Mesothelial cell of epicardium (in vitro differentiated cells): Measurements from ENCODE around the gene RUFY1. TPM values are rescaled to one million over a fixed set of nuclear protein-coding genes. Genes with fewer than 3 reads are reported as not detected.
"Not testable (repeated sequence)": the region's sequence is repeated elsewhere in the genome, so short reads cannot be mapped to it uniquely, and the experiment has no call there.

Experiments used
- DNase-seq, 2 experiments: peaks; one replicate each; pipeline ENCODE4 v3.0.0; 2021; ENCODE audit warnings: low spot score in 2 of 2; ENCODE audit not compliant: unreplicated experiment in 2 of 2
- H3K27ac Mint-ChIP-seq: 2 replicates; pipeline ENCODE4 v1.8.0; 2021; ENCODE audit warnings: mixed read lengths
- H3K27me3 Mint-ChIP-seq: 2 replicates; pipeline ENCODE4 v1.8.0; 2021; ENCODE audit warnings: low read depth, mixed read lengths
- H3K36me3 Mint-ChIP-seq: 2 replicates; pipeline ENCODE4 v1.8.0; 2021; ENCODE audit warnings: mixed read lengths
- H3K4me1 Mint-ChIP-seq: 2 replicates; pipeline ENCODE4 v1.8.0; 2021; ENCODE audit warnings: mixed read lengths
- H3K4me3 Mint-ChIP-seq: 2 replicates; pipeline ENCODE4 v1.8.0; 2021; ENCODE audit warnings: mild to moderate bottlenecking, moderate library complexity, mixed read lengths
- H3K9me3 Mint-ChIP-seq: 2 replicates; pipeline ENCODE4 v1.8.0; 2021; ENCODE audit warnings: mixed read lengths
- CTCF ChIP-seq: fragments of 200-600 bp; sonication (generic); IDR thresholded peaks from one replicate; pipeline ENCODE4 v1.5.0; 2021; ENCODE audit warnings: antibody characterized with exemption; ENCODE audit not compliant: unreplicated experiment
- total RNA-seq: library from RNA; stranded (reverse); gene quantifications from 3 replicates; pipeline ENCODE4 v1.2.1, GENCODE V29; 2021

RUFY1 gene
- total RNA-seq, result 46.3 to 55.9 TPM (median 51.5 TPM) in 3 replicates

- peaks cover 19% of the 10 kb centered on the region for H3K4me1 Mint-ChIP-seq
- peak within 1 kb of the TSS; percentile 97 for H3K4me3 Mint-ChIP-seq
- H3K27me3 Mint-ChIP-seq, result no peaks in the 10 kb centered on the region
- peak; percentile 63 to 85 for DNase-seq
- H3K9me3 Mint-ChIP-seq, result no peaks in the 10 kb centered on the region
- H3K36me3 Mint-ChIP-seq, result peaks cover 7% of the 10 kb centered on the region
- H3K27ac Mint-ChIP-seq, result peak within 1 kb of the TSS; percentile 99
- no peak for TF ChIP-seq CTCF
These were observed at the start of gene RUFY1 for GRCh38 chr5:179550511-179551342. Gene RUFY1, plus strand, starts transcription at chr5:179550554. Its CDS starts 16 bp downstream, at chr5:179550570.

GRCh38 chr5:179501997-179502396 is 48.4 kb upstream of the RUFY1 start:
- H3K27ac Mint-ChIP-seq, H3K9me3 Mint-ChIP-seq, H3K4me3 Mint-ChIP-seq, DNase-seq, H3K36me3 Mint-ChIP-seq, H3K4me1 Mint-ChIP-seq, H3K27me3 Mint-ChIP-seq: not testable (repeated sequence)

GRCh38 chr5:179502420-179502819 is 47.9 kb upstream of the RUFY1 start:
- H3K9me3 Mint-ChIP-seq, H3K4me1 Mint-ChIP-seq, H3K27me3 Mint-ChIP-seq, H3K27ac Mint-ChIP-seq, DNase-seq, H3K36me3 Mint-ChIP-seq, H3K4me3 Mint-ChIP-seq: not testable (repeated sequence)

GRCh38 chr5:179504191-179504590 is 46.2 kb upstream of the RUFY1 start:
- H3K9me3 Mint-ChIP-seq, result no peaks in the 10 kb centered on the region
- no peak for TF ChIP-seq CTCF
- H3K27me3 Mint-ChIP-seq, result no peaks in the 10 kb centered on the region
- H3K4me1 Mint-ChIP-seq, result peaks cover 4% of the 10 kb centered on the region
- no peak for DNase-seq
- no peaks in the 10 kb centered on the region for H3K36me3 Mint-ChIP-seq
- H3K4me3 Mint-ChIP-seq, result no peak overlapping the region
- no peak overlapping the region for H3K27ac Mint-ChIP-seq

GRCh38 chr5:179504600-179505396 is 45.6 kb upstream of the RUFY1 start:
- Mint-ChIP-seq H3K27me3 (no peaks in the 10 kb centered on the region), H3K4me1 (peaks cover 9% of the 10 kb centered on the region), H3K27ac (no peak overlapping the region)

More at GRCh38 chr5:179504600-179505396, 45.6 kb upstream of the RUFY1 start:
- Mint-ChIP-seq H3K9me3 (no peaks in the 10 kb centered on the region), H3K36me3 (no peaks in the 10 kb centered on the region), H3K4me3 (no peak overlapping the region)
- TF ChIP-seq CTCF, result no peak
- DNase-seq, result no peak
